C4-2B (cell line): ENCODE measurements around the gene SPRN.

ENCODE experiments used
- ZFX ChIP-seq: fragments of 450-650 bp; IDR thresholded peaks from 2 replicates; pipeline ENCODE4 v1.6.1; 2017
- TF ChIP-seq, protein P1 (sequence below): fragments of 450-650 bp; conservative IDR thresholded peaks from 2 replicates; pipeline ENCODE4 v1.5.1; 2017; ENCODE audit warnings: mild to moderate bottlenecking

DNA sequence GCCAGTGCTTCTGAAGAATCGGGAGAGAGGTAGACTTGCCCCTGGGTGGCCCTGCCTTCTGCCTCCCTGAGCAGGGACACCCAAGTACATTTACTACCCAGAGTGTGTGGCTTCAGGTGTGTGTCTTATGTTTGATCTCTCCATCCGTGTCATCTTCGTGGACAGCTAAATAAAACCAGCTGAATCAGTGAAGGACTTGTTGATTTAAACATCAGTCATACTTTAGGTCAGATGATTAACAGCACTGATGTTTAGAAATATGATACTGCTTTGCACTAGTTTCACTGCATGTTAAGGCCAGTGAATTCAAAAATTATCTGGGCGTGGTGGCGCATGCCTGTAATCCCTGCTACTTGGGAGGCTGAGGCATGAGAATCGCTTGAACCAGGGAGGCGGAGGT lies 26.5 kb downstream of the SPRN start:
- TF ChIP-seq, protein P1, sequence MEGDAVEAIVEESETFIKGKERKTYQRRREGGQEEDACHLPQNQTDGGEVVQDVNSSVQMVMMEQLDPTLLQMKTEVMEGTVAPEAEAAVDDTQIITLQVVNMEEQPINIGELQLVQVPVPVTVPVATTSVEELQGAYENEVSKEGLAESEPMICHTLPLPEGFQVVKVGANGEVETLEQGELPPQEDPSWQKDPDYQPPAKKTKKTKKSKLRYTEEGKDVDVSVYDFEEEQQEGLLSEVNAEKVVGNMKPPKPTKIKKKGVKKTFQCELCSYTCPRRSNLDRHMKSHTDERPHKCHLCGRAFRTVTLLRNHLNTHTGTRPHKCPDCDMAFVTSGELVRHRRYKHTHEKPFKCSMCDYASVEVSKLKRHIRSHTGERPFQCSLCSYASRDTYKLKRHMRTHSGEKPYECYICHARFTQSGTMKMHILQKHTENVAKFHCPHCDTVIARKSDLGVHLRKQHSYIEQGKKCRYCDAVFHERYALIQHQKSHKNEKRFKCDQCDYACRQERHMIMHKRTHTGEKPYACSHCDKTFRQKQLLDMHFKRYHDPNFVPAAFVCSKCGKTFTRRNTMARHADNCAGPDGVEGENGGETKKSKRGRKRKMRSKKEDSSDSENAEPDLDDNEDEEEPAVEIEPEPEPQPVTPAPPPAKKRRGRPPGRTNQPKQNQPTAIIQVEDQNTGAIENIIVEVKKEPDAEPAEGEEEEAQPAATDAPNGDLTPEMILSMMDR: no peak
- TF ChIP-seq ZFX: no peak
